Neural cell (in vitro differentiated cells): ENCODE results near the gene ERBB4. TPM values are rescaled to one million over a fixed set of nuclear protein-coding genes. Genes with fewer than 3 reads are reported as not detected.

Source experiments
- H2AFZ ChIP-seq: fragments of 200-600, 300-800 bp; sonication (generic), shearing (Covaris generic); 2 replicates; pipeline ENCODE4 v1.6.0; 2014; ENCODE audit warnings: low read depth, mild to moderate bottlenecking, antibody characterized with exemption, low read length, moderate library complexity
- H3F3A ChIP-seq: fragments of 200-600 bp; shearing (Covaris generic); 2 replicates; pipeline ENCODE4 v1.6.1; 2016; ENCODE audit warnings: mild to moderate bottlenecking, moderate library complexity, mixed read lengths, antibody characterized with exemption, low read length; ENCODE audit not compliant: insufficient read depth, poor library complexity, severe bottlenecking
- H3K27ac ChIP-seq: fragments of 200-600, 300-800 bp; sonication (generic), shearing (Covaris generic); 2 replicates; pipeline ENCODE4 v1.5.1; 2014; ENCODE audit warnings: mild to moderate bottlenecking, low read length, moderate library complexity
- H3K27me3 ChIP-seq: fragments of 300-800, 200-600 bp; sonication (generic), shearing (Covaris generic); 2 replicates; pipeline ENCODE4 v1.6.0; 2014; ENCODE audit warnings: mild to moderate bottlenecking, low read depth, low read length, moderate library complexity; ENCODE audit not compliant: insufficient read depth
- H3K36me3 ChIP-seq: fragments of 300-800, 200-600 bp; sonication (generic), shearing (Covaris generic); 2 replicates; pipeline ENCODE4 v1.5.1; 2014; ENCODE audit warnings: mild to moderate bottlenecking, antibody characterized with exemption, low read length, moderate library complexity; ENCODE audit not compliant: insufficient read depth
- H3K4me2 ChIP-seq: fragments of 300-800, 200-600 bp; sonication (generic), shearing (Covaris generic); 2 replicates; pipeline ENCODE4 v1.6.0; 2014; ENCODE audit warnings: mild to moderate bottlenecking, low read length
- H3K4me3 ChIP-seq: fragments of 300-800, 200-600 bp; sonication (generic), shearing (Covaris generic); 2 replicates; pipeline ENCODE4 v1.5.1; 2014; ENCODE audit warnings: mild to moderate bottlenecking, low read length, moderate library complexity
- H3K79me2 ChIP-seq: fragments of 200-600 bp; shearing (Covaris generic); replicated peaks from 2 replicates; pipeline ENCODE4 v1.6.0; 2014; ENCODE audit warnings: mild to moderate bottlenecking, low read length, moderate library complexity; ENCODE audit not compliant: insufficient read depth
- H3K9ac ChIP-seq: fragments of 300-800, 200-600 bp; sonication (generic), shearing (Covaris generic); 2 replicates; pipeline ENCODE4 v1.6.1; 2016; ENCODE audit warnings: mild to moderate bottlenecking, low read length, mixed read lengths
- H3K9me2 ChIP-seq: fragments of 200-600 bp; shearing (Covaris generic); 2 replicates; pipeline ENCODE4 v1.6.1; 2016; ENCODE audit warnings: mild to moderate bottlenecking, low read length, mixed read lengths; ENCODE audit not compliant: insufficient read depth
- H3K9me3 ChIP-seq: fragments of 200-600, 300-800 bp; sonication (generic), shearing (Covaris generic); 2 replicates; pipeline ENCODE4 v1.6.1; 2016; ENCODE audit warnings: mild to moderate bottlenecking, mixed run types, low read length, moderate library complexity, mixed read lengths
- H4K20me1 ChIP-seq: fragments of 200-600 bp; shearing (Covaris generic); 2 replicates; pipeline ENCODE4 v1.6.1; 2016; ENCODE audit warnings: mild to moderate bottlenecking, mixed run types; ENCODE audit not compliant: insufficient read depth
- CTCF ChIP-seq: fragments of 450-650 bp; IDR thresholded peaks from 2 replicates; pipeline ENCODE4 v1.5.1; 2014; ENCODE audit warnings: antibody characterized with exemption, mild to moderate bottlenecking, moderate library complexity; ENCODE audit not compliant: poor library complexity, severe bottlenecking
- EP300 ChIP-seq: fragments of 450-650 bp; conservative IDR thresholded peaks from 2 replicates; pipeline ENCODE4 v1.6.1; 2014; ENCODE audit warnings: antibody characterized with exemption, mild to moderate bottlenecking, moderate library complexity; ENCODE audit not compliant: poor library complexity, severe bottlenecking
- EZH2 ChIP-seq: fragments of 200-600, 300-800 bp; shearing (Covaris generic), sonication (generic); IDR thresholded peaks from 2 replicates; pipeline ENCODE4 v1.6.1; 2014; ENCODE audit warnings: antibody characterized with exemption, low read length, borderline replicate concordance, mild to moderate bottlenecking; ENCODE audit not compliant: insufficient read depth, poor library complexity, severe bottlenecking
- MXI1 ChIP-seq: fragments of 450-650 bp; conservative IDR thresholded peaks from 2 replicates; pipeline ENCODE4 v1.6.1; 2014; ENCODE audit warnings: antibody characterized with exemption, mild to moderate bottlenecking; ENCODE audit not compliant: poor library complexity, severe bottlenecking
- POLR2AphosphoS5 ChIP-seq: IDR thresholded peaks from 2 replicates; pipeline ENCODE4 v1.6.1; 2012
- RAD21 ChIP-seq: fragments of 450-650 bp; conservative IDR thresholded peaks from 2 replicates; pipeline ENCODE4 v1.6.1; 2014; ENCODE audit warnings: antibody characterized with exemption, mild to moderate bottlenecking, moderate library complexity
- REST ChIP-seq: IDR thresholded peaks from 2 replicates; pipeline ENCODE4 v1.6.1; 2012; ENCODE audit warnings: borderline replicate concordance
- SMC3 ChIP-seq: fragments of 450-650 bp; conservative IDR thresholded peaks from 2 replicates; pipeline ENCODE4 v1.6.1; 2014; ENCODE audit warnings: antibody characterized with exemption, mild to moderate bottlenecking, moderate library complexity; ENCODE audit not compliant: poor library complexity
- TAF1 ChIP-seq: IDR thresholded peaks from 2 replicates; pipeline ENCODE4 v1.6.1; 2012; ENCODE audit warnings: low read depth
- polyA plus RNA-seq: library from polyadenylated mRNA; depleted of rRNA; stranded (reverse); fragments of >200 nt; gene quantifications from 2 replicates; pipeline ENCODE4 v1.2.3, GENCODE V29; 2014

The ERBB4 gene
- polyA plus RNA-seq, 1 donor from 2014 or later = 0.69 TPM

- Histone ChIP-seq H3K27me3 (no peaks in the 10 kb centered on the region), H3K79me2 (no peaks in the 10 kb centered on the region), H3K27ac (no peak overlapping the region), H3K9me3 (no peaks in the 10 kb centered on the region), H3K9ac (no peak overlapping the region), H4K20me1 (no peaks in the 10 kb centered on the region), H3K9me2 (no peaks in the 10 kb centered on the region), H3K36me3 (no peaks in the 10 kb centered on the region), H3K4me2 (no peak overlapping the region), H3K4me3 (no peak overlapping the region), H2AFZ (no peak overlapping the region), H3F3A (no peaks in the 10 kb centered on the region)
- TF ChIP-seq POLR2AphosphoS5 (no peak), EZH2 (no peak), SMC3 (no peak), MXI1 (no peak), TAF1 (no peak), EP300 (no peak), CTCF (no peak), RAD21 (no peak), REST (no peak)
These were observed 284.3 kb downstream of the ERBB4 start for GRCh38 chr2:212254339-212254738.

- no peak overlapping the region for H3K9ac ChIP-seq
- H3K9me3 ChIP-seq = no peaks in the 10 kb centered on the region
- TF ChIP-seq CTCF (peak; percentile 44), RAD21 (peak; percentile 45), SMC3 (peak; percentile 32), EP300 (no peak)
- no peaks in the 10 kb centered on the region for H3K36me3 ChIP-seq
- no peaks in the 10 kb centered on the region for H4K20me1 ChIP-seq
- no peaks in the 10 kb centered on the region for H3K79me2 ChIP-seq
- H2AFZ ChIP-seq = no peak overlapping the region
- H3K27me3 ChIP-seq = no peaks in the 10 kb centered on the region
- H3K4me3 ChIP-seq = no peak overlapping the region
- no peaks in the 10 kb centered on the region for H3F3A ChIP-seq
- H3K9me2 ChIP-seq = no peaks in the 10 kb centered on the region
- H3K4me2 ChIP-seq = no peak overlapping the region
- H3K27ac ChIP-seq = no peak overlapping the region
These were observed 289.2 kb downstream of the ERBB4 start for GRCh38 chr2:212249451-212249850.
